GM18870 (cell line): ENCODE data around the gene FOXD3.

Experiments used
- ATAC-seq: cut with Tn5 transposase; IDR thresholded peaks from one replicate; pipeline ENCODE4 v1.9.1; 2021; ENCODE audit warnings: moderate library complexity; ENCODE audit not compliant: unreplicated experiment

The FOXD3 gene

DNA sequence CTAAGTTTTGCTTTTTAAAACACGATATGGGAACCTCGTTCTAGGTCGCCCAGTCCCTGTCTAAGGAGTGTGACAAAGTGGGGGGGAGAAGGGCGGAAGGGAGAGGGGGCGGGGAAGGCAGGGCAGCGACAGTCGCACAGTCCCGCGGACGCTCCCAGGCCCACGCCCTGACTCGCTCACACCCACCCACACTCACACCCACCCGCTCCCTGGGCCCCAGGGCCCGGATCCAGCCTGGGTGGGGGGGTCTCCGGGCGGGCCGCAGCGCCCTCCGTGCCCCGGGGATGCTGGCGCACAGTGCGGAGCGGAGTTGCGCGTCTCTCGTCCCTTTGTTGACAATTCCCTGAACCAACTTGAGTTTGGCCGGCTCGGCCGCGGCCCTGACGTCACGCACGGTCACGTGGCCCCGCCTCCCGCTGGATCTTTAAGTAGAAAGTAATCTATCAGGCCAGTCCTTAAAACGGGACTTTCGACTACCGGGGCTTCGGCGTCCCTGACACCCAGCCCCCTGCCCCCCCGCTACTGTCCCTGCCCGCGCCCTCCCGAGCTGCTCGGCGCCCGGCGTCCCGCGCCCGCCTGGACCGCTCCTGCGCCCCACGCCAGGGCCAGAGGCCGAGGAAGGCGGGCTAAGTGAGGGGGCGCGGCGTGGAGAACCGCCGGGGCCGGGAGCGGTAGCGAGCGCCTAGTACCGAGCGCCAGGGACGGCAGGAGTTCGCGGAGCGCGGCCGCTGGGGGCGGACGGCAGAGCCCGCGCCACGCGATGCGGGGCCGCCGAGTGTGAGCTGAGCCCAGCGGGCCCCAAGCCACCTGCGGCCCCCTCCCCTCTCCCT is at the start of gene FOXD3:
FOXD3 (plus strand) TSS at position 454 of the 830 bp plus-strand sequence. CDS start 492 bp downstream, outside the sequence.
- peak; percentile 60 for ATAC-seq

GRCh38 chr1:63272811-63273210 is 49.6 kb upstream of the FOXD3 start:
- no peak for ATAC-seq

- no peak for ATAC-seq
These were observed 48.0 kb upstream of the FOXD3 start for GRCh38 chr1:63274371-63274770.

DNA sequence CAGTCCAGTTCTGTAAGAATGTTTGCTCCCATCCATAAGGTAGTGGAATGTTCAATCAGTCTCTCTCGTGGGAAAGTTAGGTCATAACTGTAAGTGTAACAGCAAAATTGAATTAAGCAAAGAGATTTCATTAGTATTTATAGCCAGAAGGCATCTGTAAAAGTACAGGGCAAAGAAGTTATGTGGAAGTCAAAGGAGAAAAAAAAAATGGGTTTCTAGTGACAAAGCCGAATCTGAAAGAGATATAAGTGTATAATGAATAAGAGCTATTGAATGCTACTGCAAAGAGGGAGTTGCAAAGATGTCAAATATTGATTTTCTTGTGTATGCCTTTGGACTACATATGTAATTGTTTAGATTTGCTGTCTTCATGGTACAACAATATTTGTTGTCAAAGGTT is 47.4 kb upstream of the FOXD3 start:
- no peak for ATAC-seq

GRCh38 chr1:63276624-63277023 is 45.7 kb upstream of the FOXD3 start:
- no peak for ATAC-seq

GRCh38 chr1:63277195-63278192 is 44.9 kb upstream of the FOXD3 start:
- no peak for ATAC-seq

- ATAC-seq: no peak
These were observed 40.6 kb upstream of the FOXD3 start for GRCh38 chr1:63281753-63282152.

- no peak for ATAC-seq
These were observed 33.2 kb upstream of the FOXD3 start for GRCh38 chr1:63289135-63289534.

GRCh38 chr1:63294803-63295594 is 27.4 kb upstream of the FOXD3 start:
- ATAC-seq: no peak

DNA sequence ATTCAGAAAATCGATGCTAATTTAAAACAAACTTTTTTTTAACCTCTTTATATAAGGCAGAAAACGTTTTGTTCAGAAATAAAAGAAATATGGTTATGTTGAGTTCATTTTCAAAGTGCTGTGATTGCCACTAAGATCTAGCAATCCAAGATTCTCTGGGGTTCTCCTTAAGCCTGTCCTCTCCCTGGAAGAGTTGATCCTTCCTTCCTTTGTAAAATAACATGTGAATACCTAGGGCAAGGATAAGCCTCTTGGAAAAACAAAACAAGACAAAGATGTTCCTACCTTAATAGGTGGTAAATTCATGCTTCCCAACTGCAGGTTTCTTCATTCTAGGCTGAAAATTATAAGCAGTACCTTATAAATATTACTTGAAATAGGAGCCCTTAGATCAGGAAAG is 18.0 kb upstream of the FOXD3 start:
- no peak for ATAC-seq

GRCh38 chr1:63305043-63305442 is 17.3 kb upstream of the FOXD3 start:
- ATAC-seq: no peak

GRCh38 chr1:63307196-63307794 is 15.1 kb upstream of the FOXD3 start:
- no peak for ATAC-seq

GRCh38 chr1:63316598-63316983 is 5.8 kb upstream of the FOXD3 start:
- no peak for ATAC-seq

DNA sequence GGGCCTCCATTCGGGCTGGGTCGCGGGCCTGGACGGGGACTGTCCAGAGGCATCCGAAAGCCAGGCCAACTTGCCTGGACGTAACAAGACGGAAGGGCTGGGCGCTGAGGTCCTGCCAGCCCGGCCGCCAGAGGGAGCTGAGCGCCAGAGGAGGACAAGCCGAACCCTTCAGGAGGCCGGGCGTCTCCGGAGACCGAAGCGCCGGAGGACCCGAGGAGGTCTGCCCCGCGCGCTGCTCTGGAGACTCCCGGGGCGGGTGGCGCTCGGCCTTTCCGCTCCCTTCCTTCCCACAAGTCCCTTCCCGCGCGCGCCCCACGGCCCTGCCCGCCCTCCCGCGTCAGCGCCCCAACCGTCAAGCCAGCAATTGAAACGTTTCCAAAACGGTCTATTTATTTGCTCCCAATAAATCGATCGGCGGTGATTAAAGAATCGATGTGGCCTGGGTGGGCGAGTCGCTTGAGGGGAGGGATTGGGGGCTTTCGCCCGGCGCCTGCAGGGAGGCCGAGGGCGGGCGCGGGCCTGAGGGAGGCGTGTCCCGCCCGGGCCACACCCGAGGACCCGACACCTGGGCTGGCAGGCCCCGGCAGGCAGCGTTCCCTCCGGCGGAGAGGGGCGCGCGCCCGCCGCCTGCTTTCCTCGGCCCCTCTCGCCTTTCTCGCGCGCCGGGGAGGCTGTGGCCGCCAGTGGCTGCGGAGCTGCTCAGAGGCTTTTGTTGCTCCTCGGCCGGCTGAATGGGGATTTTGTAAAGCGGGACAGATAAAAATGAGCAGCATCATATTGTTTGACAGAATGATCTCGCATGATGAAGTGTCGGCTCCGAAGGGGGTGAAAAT is 5.2 kb upstream of the FOXD3 start:
- ATAC-seq: no peak

GRCh38 chr1:63317817-63318152 is 4.6 kb upstream of the FOXD3 start:
- ATAC-seq: no peak

- ATAC-seq: no peak
These were observed 4.0 kb upstream of the FOXD3 start for GRCh38 chr1:63318201-63318979.

DNA sequence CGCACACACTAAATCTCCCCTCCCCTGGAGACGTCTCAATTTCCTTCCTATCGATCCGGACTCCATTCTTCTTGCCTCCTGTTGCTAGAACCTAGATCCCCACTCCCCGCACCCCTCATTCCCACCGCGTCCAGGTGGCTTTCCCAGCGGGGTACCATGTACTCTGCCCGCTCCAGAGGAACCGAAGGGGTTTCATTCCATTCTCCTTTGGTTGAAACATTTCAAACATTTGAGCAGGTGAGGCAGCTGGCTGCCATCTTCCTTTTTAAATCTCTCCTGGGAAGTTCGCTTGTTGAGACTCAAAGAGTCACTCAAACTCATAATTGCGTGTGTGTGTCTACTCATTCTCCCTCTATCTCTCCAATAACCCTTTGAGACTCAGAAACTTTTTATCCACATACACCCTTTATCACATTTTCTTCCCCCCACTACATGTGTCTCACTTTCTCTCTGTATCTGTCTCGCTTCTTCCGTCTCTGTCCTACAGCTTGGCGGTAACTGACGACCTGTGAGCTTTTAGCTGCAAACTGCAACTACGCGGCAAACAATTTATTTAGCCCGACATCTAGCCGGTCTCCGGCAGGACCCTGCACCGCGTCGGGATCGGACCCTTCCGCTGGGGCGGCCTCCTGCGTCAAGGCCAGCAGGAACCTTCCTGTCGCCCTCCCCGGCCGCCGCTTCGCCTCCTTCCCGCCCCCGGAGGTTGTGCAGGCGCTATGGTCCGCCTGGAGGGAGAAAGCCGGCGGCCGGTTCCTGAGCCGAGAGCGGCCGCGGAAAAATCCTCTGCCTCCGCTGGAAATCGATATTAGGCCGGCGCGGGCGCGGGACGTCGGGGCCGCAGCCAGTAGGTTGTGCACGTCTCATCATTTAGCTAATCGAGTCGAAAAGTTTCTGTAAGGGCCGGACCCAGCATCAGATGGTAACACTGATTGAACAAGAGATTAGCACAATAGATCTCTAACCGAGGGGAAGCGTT is 3.0 kb upstream of the FOXD3 start:
- ATAC-seq: no peak
